Upper lobe of right lung (tissue), 1 donor: ENCODE results near the gene SST. TPM values are rescaled to one million over a fixed set of nuclear protein-coding genes. Genes with fewer than 3 reads are reported as not detected.
"Not testable (repeated sequence)": the region's sequence is repeated elsewhere in the genome, so short reads cannot be mapped to it uniquely, and the experiment has no call there.

Experiments used
- ATAC-seq: fragments of 200-7000 bp; cut with Tn5 transposase; one replicate; pipeline ENCODE4 v1.9.1; 2020; ENCODE audit warnings: mild to moderate bottlenecking, moderate library complexity
- DNase-seq: peaks from one replicate; pipeline ENCODE4 v3.0.0-alpha.2; 2020
- H3K27ac ChIP-seq: fragments of 200-600 bp; one replicate; pipeline ENCODE4 v1.8.0; 2022
- H3K27me3 ChIP-seq: fragments of 200-600 bp; one replicate; pipeline ENCODE4 v1.8.0; 2022; ENCODE audit warnings: mild to moderate bottlenecking
- H3K36me3 ChIP-seq: fragments of 200-600 bp; one replicate; pipeline ENCODE4 v1.8.0; 2022
- H3K4me1 ChIP-seq: fragments of 200-600 bp; one replicate; pipeline ENCODE4 v1.8.0; 2022
- H3K4me3 ChIP-seq: fragments of 200-600 bp; one replicate; pipeline ENCODE4 v1.8.0; 2022; ENCODE audit warnings: mild to moderate bottlenecking
- H3K9me3 ChIP-seq: fragments of 200-600 bp; one replicate; pipeline ENCODE4 v1.8.0; 2022
- intact Hi-C: fragments of 100-400 bp; cut with DNase I; formaldehyde crosslinking; loops from one replicate; pipeline ENCODE4 v1.11.0; 2022
- total RNA-seq: library from RNA; stranded (reverse); fragmentation: NEBNext Ultra II Directional; extraction: Animal tissue kit (Norgen Biotek cat#: 25700); gene quantifications from one replicate; pipeline ENCODE4 v1.2.1, GENCODE V29; 2021
- TF ChIP-seq, protein P1 (sequence below): fragments of 200-600 bp; IDR thresholded peaks from one replicate; pipeline ENCODE4 v1.8.0; 2022; ENCODE audit warnings: antibody characterized with exemption
- donor health status: DM: no; HTN: yes; CAD: no; lungs with severe emphysema.

SST gene
- total RNA-seq, 1 donor from 2014 or later: not detected

DNA sequence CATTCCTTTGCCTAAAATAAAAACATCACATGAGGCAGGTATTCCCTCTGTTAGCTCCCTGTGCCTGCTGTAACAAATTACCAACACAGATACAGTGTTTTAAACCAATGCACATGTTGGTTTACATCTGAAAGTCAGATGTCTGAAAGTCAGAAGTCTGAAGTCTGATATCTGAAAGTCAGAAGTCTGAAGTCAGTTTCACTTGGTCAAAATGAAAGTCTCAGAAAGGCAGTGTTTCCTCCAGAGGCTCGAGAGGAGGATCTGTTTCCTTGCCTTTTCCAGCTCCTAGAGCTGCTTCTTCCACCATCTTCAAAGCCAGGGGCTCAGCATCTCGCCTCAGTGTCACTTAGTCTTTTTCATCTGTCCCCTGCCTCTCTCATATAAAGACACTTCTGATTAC is 22.0 kb downstream of the SST start:
- DNase-seq (no peak), ATAC-seq (no peak)
- Histone ChIP-seq H3K9me3 (no peaks in the 10 kb centered on the region), H3K27me3 (peaks cover 20% of the 10 kb centered on the region), H3K27ac (no peak overlapping the region), H3K4me1 (no peaks in the 10 kb centered on the region), H3K4me3 (no peak overlapping the region), H3K36me3 (no peaks in the 10 kb centered on the region)
- intact Hi-C loops: no loop called here
- TF ChIP-seq, protein P1, sequence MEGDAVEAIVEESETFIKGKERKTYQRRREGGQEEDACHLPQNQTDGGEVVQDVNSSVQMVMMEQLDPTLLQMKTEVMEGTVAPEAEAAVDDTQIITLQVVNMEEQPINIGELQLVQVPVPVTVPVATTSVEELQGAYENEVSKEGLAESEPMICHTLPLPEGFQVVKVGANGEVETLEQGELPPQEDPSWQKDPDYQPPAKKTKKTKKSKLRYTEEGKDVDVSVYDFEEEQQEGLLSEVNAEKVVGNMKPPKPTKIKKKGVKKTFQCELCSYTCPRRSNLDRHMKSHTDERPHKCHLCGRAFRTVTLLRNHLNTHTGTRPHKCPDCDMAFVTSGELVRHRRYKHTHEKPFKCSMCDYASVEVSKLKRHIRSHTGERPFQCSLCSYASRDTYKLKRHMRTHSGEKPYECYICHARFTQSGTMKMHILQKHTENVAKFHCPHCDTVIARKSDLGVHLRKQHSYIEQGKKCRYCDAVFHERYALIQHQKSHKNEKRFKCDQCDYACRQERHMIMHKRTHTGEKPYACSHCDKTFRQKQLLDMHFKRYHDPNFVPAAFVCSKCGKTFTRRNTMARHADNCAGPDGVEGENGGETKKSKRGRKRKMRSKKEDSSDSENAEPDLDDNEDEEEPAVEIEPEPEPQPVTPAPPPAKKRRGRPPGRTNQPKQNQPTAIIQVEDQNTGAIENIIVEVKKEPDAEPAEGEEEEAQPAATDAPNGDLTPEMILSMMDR: no peak

DNA sequence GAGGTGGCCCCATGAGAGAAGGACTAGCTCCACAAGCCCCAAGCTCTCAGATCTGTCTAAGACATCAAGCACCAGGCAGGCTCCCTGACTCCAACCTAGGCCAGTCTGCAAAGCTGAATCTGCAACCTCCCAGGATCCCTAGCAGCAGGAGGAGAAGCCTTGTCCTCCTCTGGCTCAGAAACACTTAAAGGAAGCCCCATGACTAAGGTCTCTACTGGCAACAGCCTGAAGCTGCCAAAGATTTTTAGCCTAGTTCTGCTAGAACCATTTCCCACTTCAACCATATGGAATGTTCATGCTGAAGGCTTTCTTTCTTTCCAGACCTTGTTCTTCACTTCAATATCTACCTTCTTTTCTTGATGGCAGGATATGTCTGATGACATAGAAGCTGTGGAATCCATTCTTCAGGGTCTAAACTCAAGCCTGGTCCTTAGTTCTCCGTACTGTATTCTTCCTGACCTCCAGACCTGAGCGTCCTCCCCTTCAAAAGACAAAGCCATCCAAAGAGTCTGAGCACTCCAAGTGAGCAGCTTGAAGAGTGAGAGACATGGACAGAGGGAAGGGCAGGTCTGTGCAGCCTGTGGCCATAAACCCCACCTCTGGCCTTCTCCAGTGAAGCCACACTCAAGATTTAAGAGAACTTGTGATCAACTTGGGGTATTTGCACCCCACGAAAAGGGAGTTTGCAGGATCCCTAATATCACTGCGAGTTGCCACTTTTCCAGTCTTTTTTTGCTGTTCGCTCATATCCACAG is 23.1 kb downstream of the SST start:
- intact Hi-C loops: no loop called here

DNA sequence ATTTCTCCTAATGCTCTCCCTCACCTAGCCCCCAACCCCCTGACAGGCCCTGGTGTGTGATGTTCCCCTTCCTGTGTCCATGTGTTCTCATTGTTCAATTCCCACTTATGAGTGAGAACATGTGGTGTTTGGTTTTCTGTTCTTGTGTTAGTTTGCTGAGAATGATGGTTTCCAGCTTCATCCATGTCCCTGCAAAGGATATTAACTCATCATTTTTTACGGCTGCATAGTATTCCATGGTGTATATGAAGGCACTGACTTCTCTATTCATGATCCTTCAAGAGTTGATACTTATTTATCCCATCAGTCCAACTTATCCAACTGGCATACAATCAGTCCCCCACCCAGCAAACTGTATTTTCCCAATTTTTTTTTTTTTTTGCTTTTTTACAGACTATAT is 24.8 kb downstream of the SST start:
- ATAC-seq, H3K9me3 ChIP-seq, DNase-seq, H3K36me3 ChIP-seq, H3K4me3 ChIP-seq, H3K27ac ChIP-seq, intact Hi-C loops, H3K4me1 ChIP-seq: not testable (repeated sequence)
- peaks cover 12% of the 10 kb centered on the region for H3K27me3 ChIP-seq

More for the DNA sequence above, 23.1 kb downstream of the SST start:
- Histone ChIP-seq H3K27ac (no peak overlapping the region), H3K27me3 (peaks cover 13% of the 10 kb centered on the region), H3K4me1 (no peaks in the 10 kb centered on the region), H3K9me3 (no peaks in the 10 kb centered on the region), H3K36me3 (no peaks in the 10 kb centered on the region), H3K4me3 (no peak overlapping the region)
- TF ChIP-seq, protein P1: no peak
- ATAC-seq: no peak
- no peak for DNase-seq

DNA sequence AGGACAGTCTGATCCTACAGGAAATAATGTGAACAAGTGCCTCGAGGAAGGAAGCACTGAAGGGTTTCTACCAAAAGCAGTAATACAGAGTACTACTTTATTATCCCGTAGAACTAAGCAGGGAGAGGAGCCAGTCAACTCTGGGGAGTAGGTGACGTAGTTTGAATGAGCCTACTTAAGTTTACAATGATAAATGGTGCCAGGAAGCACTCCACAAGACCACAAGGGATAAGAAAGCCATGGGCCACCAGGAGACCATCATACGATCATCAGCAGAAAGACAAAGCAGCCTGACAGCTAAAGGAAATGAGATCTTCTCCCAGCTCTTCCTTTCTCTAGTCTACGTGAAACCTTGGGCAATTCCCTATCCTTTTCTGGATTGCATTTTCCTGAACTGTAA is 27.3 kb downstream of the SST start:
- TF ChIP-seq, protein P1: no peak
- ATAC-seq: no peak

DNA sequence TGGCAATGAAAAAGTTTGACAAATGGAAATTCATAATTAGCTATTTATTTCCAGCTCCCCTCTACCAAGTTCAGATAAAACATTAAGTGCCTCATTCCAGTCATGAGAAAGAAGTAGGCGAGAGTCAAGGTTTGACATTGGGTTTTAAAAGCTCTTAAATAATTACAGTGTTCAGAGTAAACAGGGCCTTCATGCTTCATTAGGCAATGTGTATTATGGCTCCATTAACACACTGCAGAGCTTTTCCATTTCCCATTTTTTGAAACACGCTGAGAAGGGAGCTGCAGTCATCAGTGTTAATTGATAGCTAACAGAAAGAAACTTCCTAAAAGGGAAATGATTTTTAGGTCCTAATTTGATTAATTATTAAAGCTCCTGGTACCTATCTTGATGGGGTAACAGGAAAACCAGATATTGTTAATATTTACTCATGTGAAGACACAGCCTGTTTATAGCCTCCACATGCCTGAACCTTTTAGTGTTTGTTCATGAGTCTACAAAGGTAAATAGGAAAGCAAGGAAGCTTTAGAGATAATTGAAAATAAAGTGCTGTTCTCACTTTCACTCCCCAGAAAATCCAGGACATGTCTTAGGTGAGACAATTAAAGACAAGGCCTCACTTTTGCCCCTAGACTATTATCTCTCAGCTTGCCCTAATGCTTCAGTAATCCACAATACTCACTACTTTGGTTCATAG is 28.7 kb downstream of the SST start:
- ATAC-seq: no peak

More for the DNA sequence above, 27.3 kb downstream of the SST start:
- DNase-seq: no peak
- Histone ChIP-seq H3K27ac (no peak overlapping the region), H3K36me3 (no peaks in the 10 kb centered on the region), H3K4me3 (no peak overlapping the region), H3K9me3 (no peaks in the 10 kb centered on the region), H3K4me1 (no peaks in the 10 kb centered on the region), H3K27me3 (peaks cover 17% of the 10 kb centered on the region)
- intact Hi-C loops: no loop called here

More for the DNA sequence above, 28.7 kb downstream of the SST start:
- Histone ChIP-seq H3K27ac (no peak overlapping the region), H3K4me3 (no peak overlapping the region), H3K4me1 (no peaks in the 10 kb centered on the region), H3K9me3 (no peaks in the 10 kb centered on the region), H3K36me3 (no peaks in the 10 kb centered on the region), H3K27me3 (peaks cover 17% of the 10 kb centered on the region)
- no peak for DNase-seq
- TF ChIP-seq, protein P1: no peak
- intact Hi-C loops: no loop called here
